Thoracic aorta (tissue), 2 donors: Measurements from ENCODE around the gene HERC3. TPM values are rescaled to one million over a fixed set of nuclear protein-coding genes. Genes with fewer than 3 reads are reported as not detected.

Experiments used
- ATAC-seq: fragments of 150-250 bp; one replicate; pipeline ENCODE4 v1.8.0; 2017; ENCODE audit warnings: low read depth; ENCODE audit not compliant: insufficient number of reproducible peaks, low FRiP score
- DNase-seq: peaks from one replicate; pipeline ENCODE4 v3.0.0-alpha.2; 2020; ENCODE audit warnings: low spot score
- H3K27ac ChIP-seq, 2 donors: fragments of 200-600 bp; sonication (generic); 1 replicate in 1 of 2; 2 replicates in 1 of 2; pipeline ENCODE4 v1.5.1; 2016; ENCODE audit warnings: mild to moderate bottlenecking in 2 of 2, moderate library complexity in 2 of 2
- H3K27me3 ChIP-seq: fragments of 200-600 bp; sonication (generic); replicated peaks from 2 replicates; pipeline ENCODE4 v1.6.0; 2016; ENCODE audit warnings: mild to moderate bottlenecking; ENCODE audit not compliant: insufficient read depth
- H3K36me3 ChIP-seq: fragments of 200-600 bp; sonication (generic); one replicate; pipeline ENCODE4 v1.5.1; 2016
- H3K4me1 ChIP-seq, 2 donors: fragments of 200-600 bp; sonication (generic); 1 replicate in 1 of 2; 2 replicates in 1 of 2; pipeline versions ENCODE4 v1.5.1 to v1.6.0; 2016; ENCODE audit warnings: low read depth in 2 of 2, mild to moderate bottlenecking in 1 of 2; ENCODE audit not compliant: control insufficient read depth in 1 of 2
- H3K4me3 ChIP-seq: fragments of 200-600 bp; sonication (generic); 2 replicates; pipeline ENCODE4 v1.5.1; 2016; ENCODE audit warnings: mild to moderate bottlenecking
- H3K9me3 ChIP-seq: fragments of 200-600 bp; sonication (generic); 2 replicates; pipeline ENCODE4 v1.5.1; 2016
- CTCF ChIP-seq: fragments of 200-600 bp; sonication (generic); IDR thresholded peaks from one replicate; pipeline ENCODE4 v1.5.1; 2019; ENCODE audit warnings: antibody characterized with exemption
- total RNA-seq, 2 donors: library from RNA; depleted of rRNA; stranded (reverse); fragments of >200 nt; gene quantifications; one replicate each; pipeline versions ENCODE4 v1.1.0 to v1.2.3, GENCODE V29; 2016

The HERC3 gene
- total RNA-seq, 2 donors from 2014 or later, result 34.5 to 51.4 TPM

- Histone ChIP-seq H3K4me3 (no peak overlapping the region), H3K9me3 (no peaks in the 10 kb centered on the region), H3K27me3 (no peaks in the 10 kb centered on the region), H3K27ac (no peak overlapping the region), H3K4me1 (peaks cover 0 to 41% of the 10 kb centered on the region in 2 donors), H3K36me3 (peaks cover 23% of the 10 kb centered on the region)
- DNase-seq (no peak), ATAC-seq (no peak)
- TF ChIP-seq CTCF, result no peak
Measured at GRCh38 chr4:88752754-88753153, 160.5 kb downstream of the HERC3 start.

- ATAC-seq (no peak), DNase-seq (no peak)
- no peak overlapping the region for H3K4me3 ChIP-seq
- H3K36me3 ChIP-seq, result peaks cover 13% of the 10 kb centered on the region
- H3K4me1 ChIP-seq, result peaks cover 0 to 42% of the 10 kb centered on the region in 2 donors
- no peak for TF ChIP-seq CTCF
- no peak overlapping the region for H3K27ac ChIP-seq
- H3K9me3 ChIP-seq, result no peaks in the 10 kb centered on the region
- no peaks in the 10 kb centered on the region for H3K27me3 ChIP-seq
Measured at GRCh38 chr4:88753658-88754571, 161.6 kb downstream of the HERC3 start.

- H3K27ac ChIP-seq, result no peak overlapping the region
- DNase-seq, result no peak
- peaks cover 6% of the 10 kb centered on the region for H3K36me3 ChIP-seq
- no peaks in the 10 kb centered on the region for H3K9me3 ChIP-seq
- no peak for TF ChIP-seq CTCF
- H3K27me3 ChIP-seq, result no peaks in the 10 kb centered on the region
- no peak for ATAC-seq
- peaks cover 0 to 42% of the 10 kb centered on the region in 2 donors for H3K4me1 ChIP-seq
- no peak overlapping the region for H3K4me3 ChIP-seq
Measured at GRCh38 chr4:88754796-88755195, 162.5 kb downstream of the HERC3 start.

- no peaks in the 10 kb centered on the region for H3K9me3 ChIP-seq
- H3K4me3 ChIP-seq, result no peak overlapping the region
- peaks cover 0 to 42% of the 10 kb centered on the region in 2 donors for H3K4me1 ChIP-seq
- no peaks in the 10 kb centered on the region for H3K27me3 ChIP-seq
- no peaks in the 10 kb centered on the region for H3K36me3 ChIP-seq
- H3K27ac ChIP-seq, result no peak overlapping the region
- TF ChIP-seq CTCF, result no peak
- ATAC-seq, result no peak
- no peak for DNase-seq
Measured at GRCh38 chr4:88755454-88755853, 163.2 kb downstream of the HERC3 start.

- H3K9me3 ChIP-seq, result no peaks in the 10 kb centered on the region
- ATAC-seq (no peak), DNase-seq (no peak)
- H3K4me1 ChIP-seq, result peaks cover 0 to 42% of the 10 kb centered on the region in 2 donors
- H3K27me3 ChIP-seq, result no peaks in the 10 kb centered on the region
- H3K27ac ChIP-seq, result no peak overlapping the region
- no peak overlapping the region for H3K4me3 ChIP-seq
- no peak for TF ChIP-seq CTCF
- no peaks in the 10 kb centered on the region for H3K36me3 ChIP-seq
Measured at GRCh38 chr4:88756149-88756548, 163.9 kb downstream of the HERC3 start.
